SK-N-SH (cell line): Measurements from ENCODE around the gene PYGB. TPM values are rescaled to one million over a fixed set of nuclear protein-coding genes. Genes with fewer than 3 reads are reported as not detected.

ENCODE experiments used
- CTCF ChIA-PET: fragments of 300-600, 350-600 bp; formaldehyde crosslinking; extraction: SDS; loops from one replicate; lab custom pipeline; 2021; lab: Yijun Ruan, JAX
- POLR2A ChIA-PET: fragments of 350-600 bp; sonication (Branson Sonifier 250); formaldehyde crosslinking; extraction: SDS; loops from one replicate; lab custom pipeline; 2020; ENCODE audit warnings: antibody characterized with exemption, inconsistent platforms; lab: Yijun Ruan, JAX
- DNase-seq: peaks from one replicate; pipeline ENCODE4 v3.0.0; 2012
- H2AFZ ChIP-seq: fragments of 200-600 bp; sonication (generic); 2 replicates; pipeline ENCODE4 v1.8.1; 2016; ENCODE audit warnings: antibody characterized with exemption, mild to moderate bottlenecking, low read depth
- H3F3A ChIP-seq: fragments of 200-600 bp; sonication (generic); replicated peaks from 2 replicates; pipeline ENCODE3; 2016; ENCODE audit warnings: antibody characterized with exemption, mild to moderate bottlenecking; ENCODE audit not compliant: insufficient read depth
- H3K27ac ChIP-seq, 2 experiments: fragments of 200-500 bp in 1 of 2; fragments of 200-600 bp in 1 of 2; sonication (Bioruptor generic) in 1 of 2; sonication (generic), shearing (Covaris generic) in 1 of 2; 2 replicates each; pipeline versions ENCODE4 v1.5.1 to v1.6.1; 2014 to 2016; ENCODE audit warnings: low read depth in 2 of 2, inconsistent platforms in 1 of 2, low read length in 1 of 2, mild to moderate bottlenecking in 1 of 2, mixed read lengths in 1 of 2
- H3K27me3 ChIP-seq: fragments of 200-600 bp; sonication (generic), shearing (Covaris generic); 2 replicates; pipeline ENCODE4 v1.6.1; 2016; ENCODE audit warnings: mixed run types; ENCODE audit not compliant: insufficient read depth
- H3K36me3 ChIP-seq, 2 experiments: fragments of 200-500 bp in 1 of 2; fragments of 200-600 bp in 1 of 2; sonication (Bioruptor generic) in 1 of 2; sonication (generic) in 1 of 2; replicated peaks in 1 of 2; 2 replicates each; pipeline versions ENCODE3 to v1.5.1; 2014 to 2016; ENCODE audit warnings: low read length in 1 of 2, mild to moderate bottlenecking in 1 of 2; ENCODE audit not compliant: insufficient read depth in 2 of 2, control insufficient read depth in 1 of 2
- H3K4me1 ChIP-seq, 2 experiments: fragments of 200-500 bp in 1 of 2; fragments of 200-600 bp in 1 of 2; sonication (Bioruptor generic) in 1 of 2; sonication (generic), shearing (Covaris generic) in 1 of 2; 2 replicates each; pipeline versions ENCODE4 v1.5.1 to v1.6.1; 2014 to 2016; ENCODE audit warnings: low read depth in 1 of 2, low read length in 1 of 2, mixed run types in 1 of 2; ENCODE audit not compliant: insufficient read depth in 2 of 2, control insufficient read depth in 1 of 2
- H3K4me2 ChIP-seq: fragments of 200-600 bp; sonication (generic), shearing (Covaris generic); 2 replicates; pipeline ENCODE4 v1.6.1; 2017; ENCODE audit warnings: mixed run types
- H3K4me3 ChIP-seq, 2 experiments: fragments of 200-500 bp in 1 of 2; fragments of 200-600 bp in 1 of 2; sonication (Bioruptor generic) in 1 of 2; sonication (generic), shearing (Covaris generic) in 1 of 2; 2 replicates each; pipeline versions ENCODE4 v1.5.1 to v1.8.1; 2014 to 2016; ENCODE audit warnings: low read depth in 2 of 2, inconsistent platforms in 1 of 2, low read length in 1 of 2, mild to moderate bottlenecking in 1 of 2, mixed read lengths in 1 of 2, moderate library complexity in 1 of 2
- H3K79me2 ChIP-seq: fragments of 200-600 bp; sonication (generic); 2 replicates; pipeline ENCODE4 v1.8.1; 2017; ENCODE audit warnings: mild to moderate bottlenecking; ENCODE audit not compliant: insufficient read depth
- H3K9ac ChIP-seq: fragments of 200-600 bp; sonication (generic); 2 replicates; pipeline ENCODE4 v1.6.1; 2017; ENCODE audit warnings: mixed run types
- H3K9me2 ChIP-seq: fragments of 200-600 bp; sonication (generic); 2 replicates; pipeline ENCODE4 v1.6.1; 2017; ENCODE audit warnings: mixed run types
- H3K9me3 ChIP-seq: fragments of 200-600 bp; sonication (generic); 2 replicates; pipeline ENCODE4 v1.6.1; 2017; ENCODE audit warnings: mixed run types, mild to moderate bottlenecking, moderate library complexity
- H4K20me1 ChIP-seq: fragments of 200-600 bp; sonication (generic); 2 replicates; pipeline ENCODE4 v1.6.1; 2017; ENCODE audit warnings: mild to moderate bottlenecking, mixed run types; ENCODE audit not compliant: insufficient read depth
- CHD2 ChIP-seq: fragments of 150-350 bp; IDR thresholded peaks from 2 replicates; pipeline ENCODE4 v1.6.1; 2018; ENCODE audit warnings: low read length; ENCODE audit not compliant: partially characterized antibody
- ELF1 ChIP-seq: IDR thresholded peaks from 2 replicates; pipeline ENCODE4 v1.4.0; 2012
- EZH2phosphoT487 ChIP-seq: fragments of 200-600 bp; sonication (generic); IDR thresholded peaks from 2 replicates; pipeline ENCODE4 v1.6.1; 2017; ENCODE audit warnings: low read depth, mixed run types, mild to moderate bottlenecking, antibody characterized with exemption, moderate library complexity, borderline replicate concordance
- FOSL2 ChIP-seq: IDR thresholded peaks from 2 replicates; pipeline ENCODE4 v1.4.0; 2012; ENCODE audit warnings: low read depth, mild to moderate bottlenecking, moderate library complexity, borderline replicate concordance
- FOXJ3 ChIP-seq: sonication (generic); formaldehyde crosslinking; IDR thresholded peaks from 2 replicates; pipeline ENCODE4 v1.5.1; 2020; ENCODE audit warnings: mild to moderate bottlenecking, missing genetic modification reagents
- GATA2 ChIP-seq: sonication (generic); formaldehyde crosslinking; IDR thresholded peaks from 2 replicates; pipeline ENCODE4 v1.5.0; 2020; ENCODE audit warnings: mild to moderate bottlenecking, missing genetic modification reagents
- IRF3 ChIP-seq: fragments of 150-350 bp; IDR thresholded peaks from 2 replicates; pipeline ENCODE4 v1.6.1; 2016; ENCODE audit warnings: mild to moderate bottlenecking, low read depth, low read length
- MEF2A ChIP-seq: IDR thresholded peaks from 2 replicates; pipeline ENCODE4 v1.4.0; 2012; ENCODE audit warnings: low read depth, borderline replicate concordance
- MXI1 ChIP-seq: IDR thresholded peaks from 2 replicates; pipeline ENCODE4 v1.6.1; 2012; ENCODE audit warnings: mild to moderate bottlenecking, low read depth, low read length, improper control_type of control experiment
- NFIC ChIP-seq: IDR thresholded peaks from 2 replicates; pipeline ENCODE4 v1.4.0; 2012; ENCODE audit warnings: borderline replicate concordance
- NRF1 ChIP-seq: IDR thresholded peaks from 2 replicates; pipeline ENCODE4 v1.6.1; 2012; ENCODE audit warnings: low read depth, mild to moderate bottlenecking, low read length
- POLR2AphosphoS5 ChIP-seq: IDR thresholded peaks from 2 replicates; pipeline ENCODE4 v1.6.1; 2012; ENCODE audit warnings: low read depth, low read length
- RAD21 ChIP-seq: IDR thresholded peaks from 2 replicates; pipeline ENCODE4 v1.6.1; 2012; ENCODE audit warnings: mild to moderate bottlenecking, low read length
- RCOR1 ChIP-seq: fragments of 150-350 bp; IDR thresholded peaks from 2 replicates; pipeline ENCODE4 v1.6.1; 2017; ENCODE audit warnings: antibody characterized with exemption, low read length
- RFX5 ChIP-seq: IDR thresholded peaks from 2 replicates; pipeline ENCODE4 v1.6.1; 2012; ENCODE audit warnings: mild to moderate bottlenecking, improper control_type of control experiment, low read length
- RXRA ChIP-seq: IDR thresholded peaks from 2 replicates; pipeline ENCODE4 v1.4.0; 2012; ENCODE audit warnings: low read depth, mild to moderate bottlenecking, borderline replicate concordance
- SMC3 ChIP-seq: IDR thresholded peaks from 2 replicates; pipeline ENCODE4 v1.6.1; 2012; ENCODE audit warnings: low read depth, low read length, improper control_type of control experiment
- TAF1 ChIP-seq: IDR thresholded peaks from 2 replicates; pipeline ENCODE4 v1.6.1; 2012; ENCODE audit warnings: low read depth, mild to moderate bottlenecking, low read length, moderate library complexity, borderline replicate concordance
- TEAD4 ChIP-seq: IDR thresholded peaks from 2 replicates; pipeline ENCODE4 v1.4.0; 2012; ENCODE audit warnings: mild to moderate bottlenecking, borderline replicate concordance; ENCODE audit not compliant: insufficient read depth
- USF1 ChIP-seq: IDR thresholded peaks from 2 replicates; pipeline ENCODE4 v1.4.0; 2012; ENCODE audit warnings: low read depth, borderline replicate concordance
- YY1 ChIP-seq: IDR thresholded peaks from 2 replicates; pipeline ENCODE4 v1.4.0; 2012; ENCODE audit warnings: low read depth, mild to moderate bottlenecking
- WGBS: methylation state at CpG from one replicate; pipeline ENCODE4 v1.1.6; 2017; ENCODE audit warnings: low lambda C conversion rate; 5-methylcytosine and 5-hydroxymethylcytosine counted together
- polyA plus RNA-seq, 3 experiments: library from polyadenylated mRNA; depleted of rRNA; stranded (reverse); fragments of >200 nt; gene quantifications; 2 replicates each; pipeline ENCODE4 v1.2.3, GENCODE V29; 2012
- TF ChIP-seq, protein P1 (sequence below): IDR thresholded peaks from 2 replicates; pipeline ENCODE4 v1.4.0; 2012; ENCODE audit warnings: low read depth
- TF ChIP-seq, protein P2 (sequence below): fragments of 150-350 bp; IDR thresholded peaks from 2 replicates; pipeline ENCODE4 v1.6.1; 2017; ENCODE audit warnings: antibody characterized with exemption, low read length, low read depth, borderline replicate concordance

Gene PYGB
- polyA plus RNA-seq, 1 of the 3 experiments (the other 2 are of a cell fraction): 35.8 TPM

GRCh38 chr20:25269057-25269832 is 21.4 kb downstream of the PYGB start:
- Histone ChIP-seq H3K9me3 (no peaks in the 10 kb centered on the region), H3K9me2 (no peaks in the 10 kb centered on the region), H3K4me3 (no peak overlapping the region), H3K4me2 (no peak overlapping the region), H3K79me2 (peaks cover 56% of the 10 kb centered on the region; the same call in 1 of the 2 replicates), H3K27ac (no peak overlapping the region; a peak in 1 of 4 replicates), H3K4me1 (peaks cover 0 to 10% of the 10 kb centered on the region in 2 experiments; a peak in 1 of 4 replicates), H2AFZ (no peak overlapping the region), H3K27me3 (no peaks in the 10 kb centered on the region), H3F3A (peaks cover 3% of the 10 kb centered on the region), H4K20me1 (peaks cover 15% of the 10 kb centered on the region; the same call in 1 of the 2 replicates), H3K9ac (no peak overlapping the region), H3K36me3 (peaks cover 37 to 45% of the 10 kb centered on the region in 2 experiments)
- peak; percentile 2 for DNase-seq
- ChIA-PET POLR2A (no interaction called here), CTCF (interaction anchor here (0.8 to 1.6 kb wide), 2 partner anchors 23 to 24 kb away, joined by 3 to 6 read pairs; no protein-coding TSS in a partner anchor)
- peak; percentile 71 for TF ChIP-seq GATA2
- no peak for TF ChIP-seq FOXJ3 (CRISPR knock-in tag)
- no peak for TF ChIP-seq MXI1
- 75% methylated on average over 11 of the region's 11 CpGs for WGBS

- Histone ChIP-seq H3K4me2 (no peak overlapping the region), H3K9me2 (no peaks in the 10 kb centered on the region), H4K20me1 (peaks cover 15% of the 10 kb centered on the region; the same call in 1 of the 2 replicates), H3K36me3 (peaks cover 43 to 45% of the 10 kb centered on the region in 2 experiments), H3F3A (peaks cover 3% of the 10 kb centered on the region), H3K4me3 (no peak overlapping the region), H3K9ac (no peak overlapping the region), H2AFZ (no peak overlapping the region), H3K4me1 (peaks cover 0 to 10% of the 10 kb centered on the region in 2 experiments; a peak in 1 of 4 replicates), H3K27me3 (no peaks in the 10 kb centered on the region), H3K9me3 (no peaks in the 10 kb centered on the region), H3K27ac (no peak overlapping the region; a peak in 1 of 4 replicates), H3K79me2 (peaks cover 52% of the 10 kb centered on the region; the same call in 1 of the 2 replicates)
- ChIA-PET CTCF (interaction anchor here (1.6 kb wide), 1 partner anchor 24 kb away, joined by 6 read pairs; no protein-coding TSS in a partner anchor), POLR2A (no interaction called here)
- DNase-seq: no peak
- TF ChIP-seq RAD21 (no peak), RCOR1 (no peak), RXRA (no peak), POLR2AphosphoS5 (no peak), USF1 (no peak), MEF2A (no peak), FOSL2 (no peak), IRF3 (no peak), NFIC (no peak), EZH2phosphoT487 (no peak), CHD2 (no peak), ELF1 (no peak), TEAD4 (no peak), TAF1 (no peak), NRF1 (no peak), SMC3 (no peak), YY1 (no peak), RFX5 (no peak)
- TF ChIP-seq, protein P1, sequence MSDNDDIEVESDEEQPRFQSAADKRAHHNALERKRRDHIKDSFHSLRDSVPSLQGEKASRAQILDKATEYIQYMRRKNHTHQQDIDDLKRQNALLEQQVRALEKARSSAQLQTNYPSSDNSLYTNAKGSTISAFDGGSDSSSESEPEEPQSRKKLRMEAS: no peak
- TF ChIP-seq, protein P2, sequence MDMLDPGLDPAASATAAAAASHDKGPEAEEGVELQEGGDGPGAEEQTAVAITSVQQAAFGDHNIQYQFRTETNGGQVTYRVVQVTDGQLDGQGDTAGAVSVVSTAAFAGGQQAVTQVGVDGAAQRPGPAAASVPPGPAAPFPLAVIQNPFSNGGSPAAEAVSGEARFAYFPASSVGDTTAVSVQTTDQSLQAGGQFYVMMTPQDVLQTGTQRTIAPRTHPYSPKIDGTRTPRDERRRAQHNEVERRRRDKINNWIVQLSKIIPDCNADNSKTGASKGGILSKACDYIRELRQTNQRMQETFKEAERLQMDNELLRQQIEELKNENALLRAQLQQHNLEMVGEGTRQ: no peak
- WGBS: 95% methylated on average over 6 of the region's 6 CpGs
Measured at GRCh38 chr20:25269833-25270170, 21.9 kb downstream of the PYGB start.
